Measurements from ENCODE around the gene BCL10. TPM values are rescaled to one million over a fixed set of nuclear protein-coding genes. Genes with fewer than 3 reads are reported as not detected.
A peak's percentile ranks its signal among the peaks of the same experiment; 100 is the strongest.

Gene BCL10
- total and polyA plus RNA-seq, 2 of the 13 experiments (the other 11 are each of a cell fraction or from before 2014, with no cell fraction given) = 3.7 to 14.1 TPM

DNA sequence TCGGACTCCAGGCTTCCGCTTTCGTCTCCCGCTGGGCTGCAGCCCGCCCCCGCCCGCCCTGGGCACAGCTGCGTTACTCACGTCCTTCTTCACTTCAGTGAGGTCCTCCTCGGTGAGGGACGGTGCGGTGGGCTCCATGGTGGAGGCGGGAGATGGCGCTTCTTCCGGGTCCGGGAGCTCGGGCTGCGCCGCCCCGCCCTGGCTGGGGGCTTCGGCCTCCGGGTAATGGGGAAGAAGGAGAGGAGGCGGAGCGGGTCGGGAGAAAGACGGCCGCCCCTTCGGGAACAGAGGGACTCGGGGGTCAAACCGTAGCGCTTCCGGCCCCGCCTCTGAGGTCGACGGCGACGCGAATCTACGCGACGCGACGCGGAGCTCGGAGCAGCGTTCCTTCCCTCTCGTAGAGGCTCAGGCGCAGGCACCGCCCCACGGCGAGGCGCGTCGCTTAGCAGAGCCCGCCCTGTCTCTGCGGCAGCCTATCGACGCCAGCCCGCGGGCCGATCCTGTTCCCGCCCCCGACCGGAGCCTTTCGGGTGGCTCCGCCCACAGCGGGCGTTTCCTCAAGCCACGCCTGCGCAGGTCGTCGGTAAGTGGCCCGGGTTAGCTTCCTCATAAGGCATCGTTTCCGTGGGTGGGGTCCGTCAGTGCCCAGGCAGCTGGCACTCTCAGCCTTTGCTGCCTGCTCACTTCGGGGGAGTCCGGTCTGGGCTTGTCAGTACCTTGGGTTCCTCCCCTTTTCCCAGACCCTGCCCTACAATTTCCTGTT lies at the start of gene BCL10 (continued):
- TF ChIP-seq TBX2 (CRISPR knock-in tag; IDR thresholded peaks at IDR 0.05; ENCODE audit: borderline replicate concordance) (peak; percentile 83), ZFAT (CRISPR knock-in tag; conservative IDR thresholded peaks at IDR 0.05) (no peak), RAD21 (CRISPR knock-in tag; IDR thresholded peaks at IDR 0.05) (no peak), ZNF225 (CRISPR knock-in tag; IDR thresholded peaks at IDR 0.05) (0 out of 2 replicates have a peak, but pooled peaks have one; percentile 54), JUNB (CRISPR knock-in tag; IDR thresholded peaks at IDR 0.05; ENCODE audit: borderline replicate concordance) (no peak), ZNF234 (CRISPR knock-in tag; conservative IDR thresholded peaks at IDR 0.05) (no peak), ZNF761 (CRISPR knock-in tag; conservative IDR thresholded peaks at IDR 0.05) (no peak; the same call in none of the 2 replicates), SRSF9 (IDR thresholded peaks at IDR 0.05; ENCODE audit: borderline replicate concordance, insufficient read depth, low read depth, low read length, poor library complexity, severe bottlenecking) (no peak), YY1 (IDR thresholded peaks at IDR 0.05; ENCODE audit: insufficient read depth, insufficient replicate concordance, low read depth, low read length) (peak; percentile 69), ZNF547 (CRISPR knock-in tag; IDR thresholded peaks at IDR 0.05) (no peak), RFXAP (CRISPR knock-in tag; IDR thresholded peaks at IDR 0.05; ENCODE audit: borderline replicate concordance) (peak; percentile 57; the same call in 1 of the 2 replicates), ZNF777 (CRISPR knock-in tag; IDR thresholded peaks at IDR 0.05) (peak; percentile 95), ZSCAN25 (CRISPR knock-in tag; IDR thresholded peaks at IDR 0.05) (no peak), FOXM1 (CRISPR knock-in tag; IDR thresholded peaks at IDR 0.05) (no peak), STAG1 (CRISPR knock-in tag; IDR thresholded peaks at IDR 0.05) (no peak), MBD4 (IDR thresholded peaks at IDR 0.05; ENCODE audit: borderline replicate concordance, low read length) (no peak), SPEN (CRISPR knock-in tag; IDR thresholded peaks at IDR 0.05; ENCODE audit: low read depth) (peak; percentile 77; the same call in 1 of the 2 replicates), PRPF4 (IDR thresholded peaks at IDR 0.05; ENCODE audit: low read depth, low read length, poor library complexity, severe bottlenecking) (no peak), FOXK1 (CRISPR knock-in tag; IDR thresholded peaks at IDR 0.05; ENCODE audit: borderline replicate concordance, low read depth) (0 out of 2 replicates have a peak, but pooled peaks have one; percentile 40), SP140L (CRISPR knock-in tag; IDR thresholded peaks at IDR 0.05; ENCODE audit: borderline replicate concordance) (no peak), ZC3H13 (CRISPR knock-in tag; IDR thresholded peaks at IDR 0.05) (no peak), MEF2D (CRISPR knock-in tag; IDR thresholded peaks at IDR 0.05) (peak; percentile 73), KLF11 (CRISPR knock-in tag; IDR thresholded peaks at IDR 0.05) (no peak)
- TF ChIP-seq, protein P1, sequence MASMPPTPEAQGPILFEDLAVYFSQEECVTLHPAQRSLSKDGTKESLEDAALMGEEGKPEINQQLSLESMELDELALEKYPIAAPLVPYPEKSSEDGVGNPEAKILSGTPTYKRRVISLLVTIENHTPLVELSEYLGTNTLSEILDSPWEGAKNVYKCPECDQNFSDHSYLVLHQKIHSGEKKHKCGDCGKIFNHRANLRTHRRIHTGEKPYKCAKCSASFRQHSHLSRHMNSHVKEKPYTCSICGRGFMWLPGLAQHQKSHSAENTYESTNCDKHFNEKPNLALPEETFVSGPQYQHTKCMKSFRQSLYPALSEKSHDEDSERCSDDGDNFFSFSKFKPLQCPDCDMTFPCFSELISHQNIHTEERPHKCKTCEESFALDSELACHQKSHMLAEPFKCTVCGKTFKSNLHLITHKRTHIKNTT (CRISPR knock-in tag; IDR thresholded peaks at IDR 0.05) = no peak
- TF ChIP-seq, protein P2, sequence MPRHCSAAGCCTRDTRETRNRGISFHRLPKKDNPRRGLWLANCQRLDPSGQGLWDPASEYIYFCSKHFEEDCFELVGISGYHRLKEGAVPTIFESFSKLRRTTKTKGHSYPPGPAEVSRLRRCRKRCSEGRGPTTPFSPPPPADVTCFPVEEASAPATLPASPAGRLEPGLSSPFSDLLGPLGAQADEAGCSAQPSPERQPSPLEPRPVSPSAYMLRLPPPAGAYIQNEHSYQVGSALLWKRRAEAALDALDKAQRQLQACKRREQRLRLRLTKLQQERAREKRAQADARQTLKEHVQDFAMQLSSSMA (CRISPR knock-in tag; IDR thresholded peaks at IDR 0.05) = no peak
- TF ChIP-seq, protein P3, sequence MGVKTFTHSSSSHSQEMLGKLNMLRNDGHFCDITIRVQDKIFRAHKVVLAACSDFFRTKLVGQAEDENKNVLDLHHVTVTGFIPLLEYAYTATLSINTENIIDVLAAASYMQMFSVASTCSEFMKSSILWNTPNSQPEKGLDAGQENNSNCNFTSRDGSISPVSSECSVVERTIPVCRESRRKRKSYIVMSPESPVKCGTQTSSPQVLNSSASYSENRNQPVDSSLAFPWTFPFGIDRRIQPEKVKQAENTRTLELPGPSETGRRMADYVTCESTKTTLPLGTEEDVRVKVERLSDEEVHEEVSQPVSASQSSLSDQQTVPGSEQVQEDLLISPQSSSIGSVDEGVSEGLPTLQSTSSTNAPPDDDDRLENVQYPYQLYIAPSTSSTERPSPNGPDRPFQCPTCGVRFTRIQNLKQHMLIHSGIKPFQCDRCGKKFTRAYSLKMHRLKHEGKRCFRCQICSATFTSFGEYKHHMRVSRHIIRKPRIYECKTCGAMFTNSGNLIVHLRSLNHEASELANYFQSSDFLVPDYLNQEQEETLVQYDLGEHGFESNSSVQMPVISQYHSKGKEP (CRISPR knock-in tag; IDR thresholded peaks at IDR 0.05) = no peak
- TF ChIP-seq, protein P4, sequence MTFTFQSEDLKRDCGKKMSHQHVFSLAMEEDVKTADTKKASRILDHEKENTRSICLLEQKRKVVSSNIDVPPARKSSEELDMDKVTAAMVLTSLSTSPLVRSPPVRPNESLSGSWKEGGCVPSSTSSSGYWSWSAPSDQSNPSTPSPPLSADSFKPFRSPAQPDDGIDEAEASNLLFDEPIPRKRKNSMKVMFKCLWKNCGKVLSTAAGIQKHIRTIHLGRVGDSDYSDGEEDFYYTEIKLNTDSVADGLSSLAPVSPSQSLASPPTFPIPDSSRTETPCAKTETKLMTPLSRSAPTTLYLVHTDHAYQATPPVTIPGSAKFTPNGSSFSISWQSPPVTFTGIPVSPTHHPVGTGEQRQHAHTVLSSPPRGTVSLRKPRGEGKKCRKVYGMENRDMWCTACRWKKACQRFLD (CRISPR knock-in tag; IDR thresholded peaks at IDR 0.05; ENCODE audit: borderline replicate concordance) = no peak
